ENCODE data around the gene CCDC187.

Gene CCDC187

DNA sequence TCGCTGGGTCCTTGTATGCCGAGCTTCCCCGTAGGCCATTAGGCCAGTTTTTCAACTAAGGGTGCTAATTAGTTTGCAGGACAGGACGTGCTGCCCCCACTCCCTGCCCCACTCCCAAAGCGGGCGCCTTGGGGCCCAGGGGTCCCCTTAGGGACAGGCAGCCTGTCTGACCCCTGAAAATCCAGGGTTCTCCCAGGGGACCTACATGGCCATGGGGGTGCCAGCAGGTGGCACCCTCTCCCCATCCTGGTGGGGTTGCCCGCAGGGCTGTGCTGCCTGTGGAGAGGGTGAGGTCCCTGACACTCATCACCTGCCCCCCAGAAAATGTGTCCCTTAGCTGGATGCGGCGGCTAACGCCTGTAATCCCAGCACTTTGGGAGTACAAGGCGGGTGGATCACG, 8.5 kb upstream of the CCDC187 start:
- no peak for DNase-seq (ENCODE audit: low spot score)

DNA sequence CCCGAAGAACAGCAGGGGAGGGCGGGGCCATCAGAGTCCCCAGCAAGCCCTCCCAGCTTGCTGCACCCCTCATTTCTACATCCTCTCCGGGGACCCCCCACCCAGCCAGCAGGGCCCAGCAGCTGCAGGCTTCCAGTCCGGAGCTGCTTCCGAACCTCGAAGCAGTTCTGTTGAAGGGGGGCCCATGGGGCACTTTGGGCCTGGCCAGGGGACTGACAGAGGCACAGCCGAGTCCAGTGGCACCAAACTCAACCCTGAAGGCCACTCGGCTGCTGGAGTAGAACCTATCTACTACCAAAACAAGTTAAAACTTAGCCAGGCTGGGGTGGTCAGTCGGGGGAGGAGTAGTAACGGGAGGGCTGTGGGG, 8.1 kb upstream of the CCDC187 start:
- no peak for DNase-seq (ENCODE audit: low spot score)

DNA sequence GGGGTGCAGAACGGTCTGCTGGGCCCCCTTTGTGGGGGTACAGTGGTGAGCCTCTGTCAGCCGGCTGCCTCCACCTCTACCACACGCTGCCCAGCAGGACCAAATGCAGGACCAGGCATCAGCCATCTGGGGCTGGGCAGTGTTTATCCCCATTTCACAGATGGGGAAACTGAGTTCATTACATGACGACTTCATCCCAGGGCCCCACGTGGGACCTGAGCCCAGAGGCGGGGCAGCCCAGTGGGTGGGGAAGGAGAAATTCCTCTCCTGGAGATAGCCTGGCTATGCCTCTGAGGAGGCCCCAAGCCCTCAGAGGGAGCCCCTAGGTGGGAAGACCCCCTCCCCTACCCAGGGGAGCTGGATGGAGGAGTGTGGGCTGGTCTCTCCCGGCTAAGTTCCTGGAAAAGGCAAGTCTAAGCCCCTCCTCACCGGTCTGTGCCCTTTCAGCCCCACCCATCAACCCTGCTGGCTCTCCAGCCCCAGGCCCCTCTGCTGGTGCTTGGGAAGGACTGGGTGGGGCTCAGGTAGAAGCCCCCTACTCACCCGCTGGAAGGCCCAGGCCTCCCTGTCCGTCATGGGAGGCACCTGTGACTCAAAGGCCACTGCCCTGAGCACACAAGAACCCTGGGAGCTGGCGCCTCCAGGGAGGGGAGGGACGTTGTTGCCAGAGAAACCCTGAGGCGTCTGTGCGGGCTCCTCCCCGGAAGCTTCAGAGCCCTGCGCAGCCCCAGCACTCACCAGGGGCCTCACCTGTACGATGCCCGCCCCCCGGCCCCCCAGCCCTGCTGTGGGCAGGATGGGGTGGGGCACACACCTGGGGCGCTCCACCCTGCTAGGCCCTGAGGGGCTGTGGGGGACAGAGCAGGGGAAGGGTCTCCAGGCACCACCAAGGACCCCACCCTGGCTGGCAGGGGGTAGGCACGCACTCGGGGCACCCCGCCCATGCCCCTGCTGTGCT, 7.4 kb upstream of the CCDC187 start:
- DNase-seq (ENCODE audit: low spot score), result no peak

DNA sequence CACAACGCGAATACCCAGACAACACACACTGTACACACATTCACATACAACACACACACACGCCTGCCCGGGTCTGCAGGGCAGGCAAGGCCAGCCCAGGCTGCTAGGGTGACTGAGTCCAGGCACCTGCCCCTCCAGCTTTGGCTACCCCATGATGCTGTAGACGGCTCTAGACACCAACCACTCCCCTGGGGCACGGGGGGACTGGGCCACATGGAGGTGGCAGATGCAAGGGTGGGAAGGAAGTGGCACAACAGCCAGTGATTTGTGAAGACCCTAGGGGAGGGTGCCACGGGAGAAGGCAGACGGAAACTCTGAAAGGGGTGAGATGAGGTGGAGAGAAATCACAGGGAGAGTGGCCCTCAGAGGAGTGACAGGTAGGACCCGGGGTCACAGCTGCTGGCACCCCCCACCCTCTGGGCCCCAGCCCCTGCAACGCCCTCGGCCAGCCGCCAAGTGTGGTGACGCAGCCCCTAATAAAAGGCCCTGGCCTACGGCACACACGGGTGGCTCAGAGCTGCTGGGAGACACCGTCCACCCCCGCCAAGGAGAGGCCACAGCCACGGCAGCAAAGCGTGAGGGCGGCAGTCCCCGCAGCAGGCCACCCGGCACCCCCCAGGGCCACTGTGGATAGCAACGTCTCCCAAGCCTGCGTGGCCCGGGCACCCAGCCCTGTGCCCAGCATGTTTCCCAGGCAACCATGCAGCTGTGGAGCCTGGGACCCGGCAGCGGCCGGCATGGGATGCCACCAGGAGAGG, 6.6 kb upstream of the CCDC187 start:
- no peak for DNase-seq (ENCODE audit: low spot score)

DNA sequence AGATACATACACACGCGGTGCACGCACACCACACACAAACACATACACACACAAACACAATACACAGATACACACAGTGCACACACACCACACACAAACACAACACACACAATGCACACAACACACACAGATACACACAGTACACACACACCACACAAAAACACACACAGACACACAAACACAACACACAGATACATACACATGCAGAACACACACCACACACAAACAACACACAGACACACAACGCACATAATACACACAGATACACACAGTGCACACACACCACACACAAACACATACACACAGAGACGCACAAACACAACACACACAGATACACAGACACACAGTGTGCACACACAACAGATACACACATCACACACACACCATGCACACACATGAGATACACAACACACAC, 5.9 kb upstream of the CCDC187 start:
- DNase-seq (ENCODE audit: low spot score), result no peak

DNA sequence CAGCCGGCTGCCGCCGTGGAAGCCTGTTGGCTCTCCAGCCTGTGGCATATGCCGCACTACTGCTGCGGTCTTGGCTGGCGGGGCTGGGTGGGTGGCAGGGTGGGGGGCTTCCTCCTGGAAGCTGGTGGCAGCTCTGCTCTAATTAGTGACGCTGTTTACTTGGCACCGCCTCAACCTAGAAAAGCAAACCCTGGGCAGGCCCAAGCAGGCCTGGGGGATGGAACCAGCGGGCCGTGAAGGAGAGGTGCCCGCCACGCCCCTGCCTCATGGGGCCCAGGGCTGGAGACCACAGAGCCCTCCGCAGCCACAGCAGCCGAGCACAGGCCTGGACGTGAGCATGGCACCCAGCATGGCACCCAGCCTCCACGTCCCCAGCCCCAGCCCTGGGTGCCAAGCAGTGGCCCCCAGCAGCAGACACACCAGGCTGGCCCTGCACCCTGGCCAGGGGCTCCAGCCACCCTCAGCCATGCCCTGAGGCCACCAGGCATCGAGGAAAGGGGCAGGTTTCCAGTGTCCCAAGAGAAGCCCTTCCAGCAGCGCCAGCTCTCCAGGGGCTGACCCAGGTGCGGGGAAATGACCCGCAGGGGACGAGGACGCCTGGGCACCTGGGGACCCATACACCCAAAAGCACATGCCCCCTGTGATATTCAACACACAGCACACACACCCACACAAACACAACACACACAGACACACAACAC, 5.4 kb upstream of the CCDC187 start:
- no peak for DNase-seq (ENCODE audit: low spot score)

DNA sequence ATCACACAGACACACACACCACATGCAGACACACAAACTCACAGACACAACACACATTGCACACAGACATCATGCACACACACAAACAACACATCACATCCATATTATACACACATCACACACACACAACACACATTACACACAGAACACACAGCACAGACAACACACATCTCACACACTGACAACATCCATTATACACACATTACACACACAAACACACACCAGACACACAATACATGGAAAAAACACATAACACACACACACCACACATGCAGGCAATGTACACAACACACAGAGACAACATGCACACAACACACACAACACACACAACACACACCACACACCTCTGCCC, 4.8 kb upstream of the CCDC187 start:
- no peak for DNase-seq (ENCODE audit: low spot score)

DNA sequence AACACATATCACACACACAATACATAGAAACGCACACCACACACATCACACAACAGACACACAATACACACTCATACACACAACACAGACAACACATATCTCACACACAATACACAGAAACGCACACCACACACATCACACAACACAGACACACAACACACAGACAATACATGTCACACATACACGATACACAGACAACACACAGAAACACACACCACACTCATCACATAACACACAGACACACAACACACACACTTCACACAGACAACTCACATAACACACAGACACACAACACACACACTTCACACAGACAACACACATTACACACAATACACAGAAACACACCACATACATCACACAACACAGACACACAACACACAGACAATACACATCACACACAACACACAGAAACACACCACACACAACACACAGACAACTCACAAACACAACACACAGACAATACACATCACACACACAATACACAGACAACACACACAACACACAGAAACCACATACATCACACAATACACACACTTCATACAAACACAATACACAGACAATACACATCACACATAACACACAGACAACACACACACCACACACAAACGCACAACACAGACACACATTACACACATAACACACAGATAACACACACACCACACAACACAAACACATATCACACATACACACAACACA, 4.3 kb upstream of the CCDC187 start:
- no peak for DNase-seq (ENCODE audit: low spot score)

DNA sequence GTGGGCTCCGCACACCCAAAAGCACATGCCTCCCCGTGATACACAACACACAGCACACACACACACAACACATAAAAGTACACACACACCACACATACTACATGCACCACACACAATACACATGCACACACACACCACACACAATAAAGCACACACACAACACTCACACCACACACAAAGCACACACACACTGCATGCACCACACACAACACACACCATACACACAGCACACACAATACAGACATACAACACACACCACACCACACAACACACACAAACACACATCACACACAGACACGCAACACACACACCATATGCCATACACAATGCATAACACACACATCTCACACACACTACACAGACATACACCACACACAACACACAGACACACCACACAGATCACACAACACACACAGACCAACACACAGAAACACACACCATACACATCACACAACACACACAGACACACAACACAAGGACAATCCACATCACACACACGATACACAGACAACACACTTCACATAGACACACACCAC, 3.4 kb upstream of the CCDC187 start:
- DNase-seq (ENCODE audit: low spot score), result no peak

DNA sequence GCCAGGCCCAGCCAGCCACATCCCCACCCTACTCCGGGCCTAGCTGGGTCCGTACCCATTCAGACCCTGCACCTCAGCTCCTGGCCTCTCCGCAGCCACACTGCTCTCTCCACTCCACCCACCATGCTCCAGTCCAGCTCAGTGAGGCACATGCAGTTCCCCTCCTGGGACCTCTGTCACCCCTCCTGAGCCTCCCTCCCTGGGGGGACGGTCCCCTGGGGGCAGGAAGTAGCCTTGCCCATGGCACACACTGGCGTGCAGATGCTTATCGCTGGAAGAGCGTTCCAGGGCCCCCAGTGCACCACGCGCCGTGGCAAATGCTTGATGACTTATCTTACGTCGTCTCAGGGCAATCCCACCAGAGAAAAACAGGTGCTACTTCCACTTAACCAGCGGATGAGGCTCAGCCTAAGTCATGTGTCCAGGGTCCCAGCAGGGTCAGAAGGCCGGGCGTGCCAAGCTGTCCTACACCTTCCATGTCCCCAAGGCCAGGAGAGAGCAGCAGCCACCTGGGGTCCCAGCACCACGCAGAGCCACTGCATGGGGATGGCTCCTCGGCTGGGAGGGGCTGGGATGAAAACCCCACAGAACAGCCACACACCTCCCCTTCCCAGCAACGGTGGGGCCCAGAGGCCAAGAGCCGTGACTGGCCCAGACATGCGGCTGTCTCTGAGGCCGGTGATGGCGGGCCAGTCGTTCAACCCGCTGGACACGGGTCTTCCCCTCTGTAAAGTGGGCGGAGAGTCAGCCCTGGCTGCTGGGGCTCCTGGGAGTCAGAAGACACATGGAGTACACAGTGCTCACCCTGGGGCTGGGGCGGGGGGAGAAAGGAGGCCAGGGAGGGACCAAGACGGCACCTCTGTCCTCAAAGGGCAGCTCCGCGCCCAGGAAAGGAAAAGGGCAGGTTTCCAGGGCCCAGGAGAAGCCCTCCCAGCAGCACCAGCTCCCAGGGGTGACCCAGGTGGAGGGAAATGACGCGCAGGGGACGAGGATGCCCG, 2.6 kb upstream of the CCDC187 start:
- DNase-seq (ENCODE audit: low spot score), result no peak

DNA sequence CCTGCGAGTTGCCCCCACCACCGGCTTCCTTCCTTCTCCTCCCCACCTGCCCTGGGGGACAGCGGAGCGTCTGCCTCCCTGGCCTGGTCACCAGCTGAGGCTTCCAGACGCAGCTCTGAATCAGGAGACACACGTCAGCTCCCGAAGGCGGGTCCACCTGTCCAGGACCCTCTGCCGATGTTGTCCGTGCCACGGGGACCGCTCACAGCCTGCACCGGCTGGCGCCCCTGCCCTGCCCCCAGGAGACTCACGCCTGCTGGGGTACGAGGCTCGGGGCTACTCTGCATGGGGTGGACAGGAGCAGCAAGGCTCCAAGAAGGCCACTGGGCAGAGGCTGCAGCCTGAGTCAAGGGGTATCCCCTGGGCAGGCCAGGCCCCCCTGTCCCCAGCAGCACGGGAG, 1.9 kb upstream of the CCDC187 start:
- DNase-seq (ENCODE audit: low spot score), result no peak

DNA sequence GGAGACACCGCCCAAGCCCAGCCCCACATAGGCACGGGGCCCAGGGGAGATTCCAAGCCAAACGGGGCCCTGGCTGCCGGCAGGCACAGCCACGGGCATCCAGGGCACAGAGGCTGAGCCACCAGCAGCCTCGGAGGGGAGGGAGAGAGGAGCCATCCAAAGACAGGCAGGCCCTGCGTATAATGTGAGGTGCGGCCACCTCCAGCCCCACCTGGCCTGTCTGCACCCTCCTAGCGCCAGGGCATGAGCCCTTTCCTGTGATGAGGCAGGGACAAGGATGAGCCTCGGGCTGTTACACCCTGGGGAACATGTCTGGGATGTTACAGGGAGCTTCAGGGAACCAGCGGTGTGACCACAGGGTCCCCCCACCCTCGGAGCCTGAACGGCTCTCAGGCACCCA, 1.1 kb upstream of the CCDC187 start:
- no peak for DNase-seq (ENCODE audit: low spot score)

DNA sequence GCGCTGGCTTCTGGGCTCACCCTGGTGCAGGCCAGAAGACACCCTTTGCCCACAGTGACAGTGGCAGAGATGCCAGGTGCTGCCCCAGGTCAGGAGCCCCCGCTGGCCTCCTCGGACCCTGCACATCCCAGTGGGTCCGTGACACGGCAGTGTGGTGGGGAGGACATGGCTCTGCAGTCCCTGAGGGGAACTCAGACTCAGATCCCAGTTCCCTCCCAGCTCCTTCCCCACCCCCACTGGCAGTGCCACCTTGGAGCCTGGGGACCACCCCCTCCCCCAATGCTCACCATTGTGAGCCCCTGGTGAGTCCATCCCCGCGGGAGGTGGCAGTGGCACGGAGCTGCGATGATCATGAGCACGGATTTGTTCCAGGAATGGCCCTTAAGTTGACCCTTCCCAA, 562 bp upstream of the CCDC187 start:
- DNase-seq (ENCODE audit: low spot score), result no peak

DNA sequence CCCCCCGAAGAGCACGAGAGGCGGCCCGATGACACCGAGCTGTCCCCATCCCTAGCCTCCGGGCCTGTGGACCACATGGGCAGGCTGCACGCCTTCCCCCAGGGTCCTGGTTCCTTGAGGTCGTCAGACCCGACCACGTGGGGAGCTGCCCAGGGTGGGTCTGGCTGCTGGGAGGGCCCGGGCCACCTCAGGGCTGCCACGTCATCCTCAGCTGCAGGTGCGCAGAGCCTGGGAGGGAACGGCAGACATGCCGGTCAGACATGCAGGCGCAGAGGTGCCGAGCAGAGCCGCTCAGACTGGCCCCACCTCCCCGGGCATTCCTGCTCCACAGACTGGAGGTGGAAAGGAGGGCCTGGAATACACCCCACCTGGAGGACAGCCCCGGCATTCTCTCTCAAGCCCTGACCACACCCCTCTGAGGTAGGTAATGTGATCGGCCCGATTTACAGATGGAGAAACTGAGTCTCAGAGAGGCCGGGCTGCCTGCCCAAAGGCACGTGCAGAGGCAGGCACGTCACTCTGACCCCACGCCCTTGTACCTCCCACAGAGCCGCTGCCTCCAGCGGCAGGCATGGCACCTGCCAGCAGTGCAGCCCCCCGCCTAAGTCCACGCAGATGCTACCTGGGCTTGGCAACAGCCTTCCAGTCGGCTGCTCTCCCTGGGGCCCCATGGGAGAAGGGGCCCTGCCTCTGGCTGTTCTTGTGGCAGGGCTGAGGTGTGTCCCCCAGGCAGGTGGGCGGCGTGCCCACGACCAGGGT, 649 bp downstream of the CCDC187 start:
- no peak for DNase-seq (ENCODE audit: low spot score)

DNA sequence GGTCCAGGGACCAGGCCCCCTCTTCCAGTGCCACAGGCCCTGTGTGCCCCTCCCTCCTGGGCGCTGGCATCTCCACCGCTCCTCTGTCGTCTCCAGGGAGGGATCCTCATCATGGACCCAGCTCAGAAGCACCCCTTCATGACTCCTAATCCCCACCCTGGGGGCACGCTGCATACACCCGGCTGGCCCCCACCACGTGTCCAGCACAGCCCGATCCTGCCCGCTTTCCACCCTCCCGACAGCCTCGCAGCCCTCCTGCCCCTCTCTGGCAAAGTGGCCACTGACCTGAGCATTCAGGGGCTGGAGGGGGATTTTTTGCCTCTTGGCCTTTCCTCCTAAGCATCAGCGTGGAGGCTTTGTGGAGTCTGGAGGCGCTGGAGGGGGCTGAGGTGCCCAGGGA, 1.4 kb downstream of the CCDC187 start:
- no peak for DNase-seq (ENCODE audit: low spot score)

DNA sequence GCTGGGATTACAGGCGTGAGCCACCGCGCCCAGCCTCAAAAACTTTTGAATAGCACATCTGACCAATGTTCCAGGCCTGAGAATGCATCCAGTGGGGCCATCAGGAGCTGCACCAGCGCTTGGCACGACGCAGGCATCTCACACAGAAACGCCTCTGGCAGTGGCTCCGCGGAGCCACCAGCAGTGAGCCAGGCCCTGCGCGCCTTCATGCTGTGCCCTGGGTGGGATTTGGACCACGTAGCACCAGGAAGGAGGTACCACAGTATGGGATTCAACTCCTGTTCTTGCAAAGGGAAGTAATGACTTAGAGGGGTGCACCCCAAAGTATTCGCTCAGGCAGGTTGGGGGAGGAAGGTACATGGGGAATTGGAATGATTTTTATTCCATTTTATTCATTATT, 3.0 kb downstream of the CCDC187 start:
- no peak for DNase-seq (ENCODE audit: low spot score)

DNA sequence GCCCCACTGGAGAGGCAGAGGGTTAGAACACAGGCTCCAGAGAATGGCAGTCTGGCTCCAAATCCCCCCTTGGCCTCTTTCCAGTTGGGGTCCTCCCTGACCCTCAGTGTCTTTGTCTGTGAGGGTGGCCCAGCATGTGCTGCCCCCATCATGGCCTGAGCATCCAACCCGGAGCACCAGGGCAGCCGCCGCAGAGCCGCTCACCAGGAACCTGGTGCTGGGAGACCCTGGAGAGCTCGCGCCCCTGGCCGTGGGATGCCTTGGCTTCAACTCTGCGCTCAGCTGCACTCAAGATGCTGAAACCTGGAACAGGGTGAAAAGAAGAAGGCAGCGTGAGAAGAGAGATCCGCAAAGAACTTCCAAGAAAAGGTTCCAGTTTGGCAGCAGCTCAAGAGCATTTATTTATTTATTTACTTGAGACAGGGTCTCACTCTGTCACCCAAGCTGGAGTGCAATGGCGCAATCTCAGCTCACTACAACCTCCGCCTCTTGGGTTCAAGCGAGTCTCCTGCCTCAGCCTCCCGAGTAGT, 3.8 kb downstream of the CCDC187 start:
- DNase-seq (ENCODE audit: low spot score), result no peak

DNA sequence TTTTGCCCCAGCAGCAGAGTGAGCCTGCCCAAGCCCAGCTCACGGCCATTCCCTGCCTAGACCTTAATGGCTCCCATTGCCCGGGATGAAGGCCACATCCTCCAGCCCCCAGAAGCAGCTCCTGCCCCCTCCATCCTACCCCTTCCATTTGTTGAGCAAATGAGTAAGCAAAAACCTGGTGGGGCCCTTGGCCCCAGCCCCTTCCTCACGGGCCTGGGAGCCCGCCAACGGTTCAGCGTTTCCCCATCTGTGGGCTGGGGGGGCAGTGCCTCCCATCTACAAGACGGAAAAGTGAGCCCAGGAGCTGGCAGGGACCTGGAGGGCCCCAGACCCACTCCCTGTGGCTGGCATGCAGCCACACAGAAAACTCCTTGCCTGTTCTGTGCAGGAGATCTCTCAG, 4.4 kb downstream of the CCDC187 start:
- DNase-seq (ENCODE audit: low spot score), result no peak

DNA sequence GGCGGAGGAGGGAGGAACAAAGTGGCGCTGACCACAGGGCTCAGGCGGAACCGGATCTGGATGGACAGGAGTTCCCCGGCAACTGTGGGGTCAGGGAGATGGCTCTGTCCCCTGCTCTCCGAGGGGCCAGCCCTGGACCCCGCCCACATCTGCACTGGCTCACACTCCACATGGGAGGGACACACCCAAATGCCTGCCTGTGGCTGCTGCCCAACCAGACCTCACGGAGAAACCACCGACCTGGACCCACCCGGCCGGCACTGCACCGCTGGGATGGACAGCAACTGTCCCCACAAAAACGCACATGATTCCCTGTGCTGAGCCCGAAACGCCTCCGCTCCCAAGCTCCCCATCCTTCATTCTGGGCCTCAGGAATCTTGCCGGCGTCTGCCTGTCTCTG, 4.8 kb downstream of the CCDC187 start:
- no peak for DNase-seq (ENCODE audit: low spot score)

Measured in SK-N-DZ (cell line).